Keratinocyte (primary cell): ENCODE data around the gene RECK. TPM values are rescaled to one million over a fixed set of nuclear protein-coding genes. Genes with fewer than 3 reads are reported as not detected.

Experiments used
- DNase-seq: peaks from one replicate; pipeline ENCODE4 v3.0.0-alpha.2; 2011; ENCODE audit warnings: low read depth, missing footprints, low spot score
- FAIRE-seq: peaks from 2 replicates; lab custom pipeline; 2011; peaks lifted over from hg19 to GRCh38; lab: Jason Lieb, UNC
- H2AFZ ChIP-seq: 2 replicates; pipeline ENCODE4 v1.6.0; 2012; ENCODE audit warnings: low read length, control low read depth, inconsistent platforms; ENCODE audit not compliant: control insufficient read depth
- H3K27ac ChIP-seq: 2 replicates; pipeline ENCODE4 v1.5.1; 2011; ENCODE audit warnings: low read length; ENCODE audit not compliant: control insufficient read depth, insufficient read depth
- H3K27me3 ChIP-seq: 3 replicates; pipeline ENCODE4 v1.6.0; 2011; ENCODE audit warnings: low read length; ENCODE audit not compliant: control insufficient read depth, insufficient read depth; ENCODE audit errors: extremely low read depth
- H3K36me3 ChIP-seq, 2 experiments: 2 replicates in 1 of 2; 3 replicates in 1 of 2; pipeline ENCODE4 v1.5.1; 2011; ENCODE audit warnings: low read length in 2 of 2, mild to moderate bottlenecking in 1 of 2; ENCODE audit not compliant: control insufficient read depth in 2 of 2, insufficient read depth in 2 of 2; ENCODE audit errors: extremely low read depth in 1 of 2
- H3K4me1 ChIP-seq: 3 replicates; pipeline ENCODE4 v1.5.1; 2011; ENCODE audit warnings: low read length; ENCODE audit not compliant: control insufficient read depth, insufficient read depth; ENCODE audit errors: extremely low read depth
- H3K4me2 ChIP-seq: 3 replicates; pipeline ENCODE4 v1.6.0; 2011; ENCODE audit warnings: low read depth, low read length; ENCODE audit not compliant: control insufficient read depth, insufficient read depth; ENCODE audit errors: extremely low read depth
- H3K4me3 ChIP-seq, 3 experiments: fragments of 200-600 bp in 1 of 3; sonication (generic) in 1 of 3; 2 replicates in 2 of 3; 3 replicates in 1 of 3; pipeline ENCODE4 v1.5.1; 2011 to 2016; ENCODE audit warnings: low read length in 3 of 3, mild to moderate bottlenecking in 3 of 3, control low read depth in 2 of 3, inconsistent platforms in 1 of 3, low read depth in 1 of 3, mixed read lengths in 1 of 3, mixed run types in 1 of 3, moderate library complexity in 1 of 3; ENCODE audit not compliant: control insufficient read depth in 2 of 3, insufficient read depth in 2 of 3; ENCODE audit errors: extremely low read depth in 1 of 3
- H3K79me2 ChIP-seq: 2 replicates; pipeline ENCODE4 v1.6.0; 2012; ENCODE audit warnings: low read length; ENCODE audit not compliant: control insufficient read depth, insufficient read depth
- H3K9ac ChIP-seq: 3 replicates; pipeline ENCODE4 v1.6.0; 2011; ENCODE audit warnings: low read length; ENCODE audit not compliant: control insufficient read depth, insufficient read depth; ENCODE audit errors: extremely low read depth
- H3K9me1 ChIP-seq: 3 replicates; pipeline ENCODE4 v1.6.0; 2011; ENCODE audit warnings: low read length; ENCODE audit not compliant: control insufficient read depth, insufficient read depth; ENCODE audit errors: extremely low read depth
- H3K9me3 ChIP-seq: 2 replicates; pipeline ENCODE4 v1.5.1; 2012; ENCODE audit warnings: low read depth, low read length; ENCODE audit not compliant: control insufficient read depth
- H4K20me1 ChIP-seq: 3 replicates; pipeline ENCODE4 v1.6.0; 2011; ENCODE audit warnings: low read length; ENCODE audit not compliant: control insufficient read depth, insufficient read depth; ENCODE audit errors: extremely low read depth
- EZH2 ChIP-seq: IDR thresholded peaks from one replicate; pipeline ENCODE4 v1.6.1; 2012; ENCODE audit warnings: inconsistent platforms, mild to moderate bottlenecking, low read length, moderate library complexity
- dilution Hi-C: fragments of 300-500 bp; cut with MboI; formaldehyde crosslinking; loops from one replicate; pipeline ENCODE4 v1.7.0; 2020; ENCODE audit warnings: low sequenced_read_pairs; ENCODE audit not compliant: extremely low pct_ligation_motif_present
- polyA plus RNA-seq, 5 experiments: library from polyadenylated mRNA; depleted of rRNA in 3 of 5; stranded (reverse) in 3 of 5; stranded (forward) in 1 of 5; unstranded in 1 of 5; fragments of >200 nt; gene quantifications; 1 replicate in 1 of 5; 2 replicates in 3 of 5; 3 replicates in 1 of 5; pipeline versions ENCODE4 v1.2.1 to v1.2.3, GENCODE V29; 2011 to 2012; ENCODE audit warnings: missing spikeins in 2 of 5, low read depth in 1 of 5, low replicate concordance in 1 of 5
- TF ChIP-seq, protein P1 (sequence below), 3 experiments: IDR thresholded peaks in 1 of 3; conservative IDR thresholded peaks in 1 of 3; optimal IDR thresholded peaks in 1 of 3; 2 replicates in 2 of 3; 3 replicates in 1 of 3; pipeline versions ENCODE3 to v1.5.1; 2011; ENCODE audit warnings: low read length in 3 of 3, mild to moderate bottlenecking in 3 of 3, moderate library complexity in 2 of 3, control low read depth in 1 of 3, inconsistent platforms in 1 of 3; ENCODE audit not compliant: insufficient read depth in 2 of 3; ENCODE audit errors: extremely low read depth in 1 of 3

RECK gene
- polyA plus RNA-seq, 1 donor (not counting 4 experiments of a cell fraction or from before 2014, with no cell fraction given) = 4.6 TPM

- H2AFZ ChIP-seq = no peak overlapping the region
- no peaks in the 10 kb centered on the region for H3K79me2 ChIP-seq
- H3K4me3 ChIP-seq = no peak overlapping the region
- H3K4me2 ChIP-seq = no peak overlapping the region
- TF ChIP-seq EZH2 = no peak
- TF ChIP-seq, protein P1, sequence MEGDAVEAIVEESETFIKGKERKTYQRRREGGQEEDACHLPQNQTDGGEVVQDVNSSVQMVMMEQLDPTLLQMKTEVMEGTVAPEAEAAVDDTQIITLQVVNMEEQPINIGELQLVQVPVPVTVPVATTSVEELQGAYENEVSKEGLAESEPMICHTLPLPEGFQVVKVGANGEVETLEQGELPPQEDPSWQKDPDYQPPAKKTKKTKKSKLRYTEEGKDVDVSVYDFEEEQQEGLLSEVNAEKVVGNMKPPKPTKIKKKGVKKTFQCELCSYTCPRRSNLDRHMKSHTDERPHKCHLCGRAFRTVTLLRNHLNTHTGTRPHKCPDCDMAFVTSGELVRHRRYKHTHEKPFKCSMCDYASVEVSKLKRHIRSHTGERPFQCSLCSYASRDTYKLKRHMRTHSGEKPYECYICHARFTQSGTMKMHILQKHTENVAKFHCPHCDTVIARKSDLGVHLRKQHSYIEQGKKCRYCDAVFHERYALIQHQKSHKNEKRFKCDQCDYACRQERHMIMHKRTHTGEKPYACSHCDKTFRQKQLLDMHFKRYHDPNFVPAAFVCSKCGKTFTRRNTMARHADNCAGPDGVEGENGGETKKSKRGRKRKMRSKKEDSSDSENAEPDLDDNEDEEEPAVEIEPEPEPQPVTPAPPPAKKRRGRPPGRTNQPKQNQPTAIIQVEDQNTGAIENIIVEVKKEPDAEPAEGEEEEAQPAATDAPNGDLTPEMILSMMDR (optimal IDR thresholded peaks at IDR 0.05 in 1 of 3, IDR thresholded peaks at IDR 0.05 in 1 of 3, conservative IDR thresholded peaks at IDR 0.05 in 1 of 3; ENCODE audit: extremely low read depth in 1 of 3, insufficient read depth in 2 of 3, low read length in 3 of 3) = no peak
- H4K20me1 ChIP-seq = no peaks in the 10 kb centered on the region
- FAIRE-seq (no peak), DNase-seq (no peak)
- H3K27ac ChIP-seq = no peak overlapping the region
- H3K9me1 ChIP-seq = no peaks in the 10 kb centered on the region
- peaks cover 25% of the 10 kb centered on the region for H3K27me3 ChIP-seq
- no peaks in the 10 kb centered on the region for H3K36me3 ChIP-seq
- no peaks in the 10 kb centered on the region for H3K9me3 ChIP-seq
- peaks cover 12% of the 10 kb centered on the region for H3K4me1 ChIP-seq
- no peak overlapping the region for H3K9ac ChIP-seq
- dilution Hi-C loops = no loop called here
These were observed 98.2 kb downstream of the RECK start for GRCh38 chr9:36134761-36135505.

DNA sequence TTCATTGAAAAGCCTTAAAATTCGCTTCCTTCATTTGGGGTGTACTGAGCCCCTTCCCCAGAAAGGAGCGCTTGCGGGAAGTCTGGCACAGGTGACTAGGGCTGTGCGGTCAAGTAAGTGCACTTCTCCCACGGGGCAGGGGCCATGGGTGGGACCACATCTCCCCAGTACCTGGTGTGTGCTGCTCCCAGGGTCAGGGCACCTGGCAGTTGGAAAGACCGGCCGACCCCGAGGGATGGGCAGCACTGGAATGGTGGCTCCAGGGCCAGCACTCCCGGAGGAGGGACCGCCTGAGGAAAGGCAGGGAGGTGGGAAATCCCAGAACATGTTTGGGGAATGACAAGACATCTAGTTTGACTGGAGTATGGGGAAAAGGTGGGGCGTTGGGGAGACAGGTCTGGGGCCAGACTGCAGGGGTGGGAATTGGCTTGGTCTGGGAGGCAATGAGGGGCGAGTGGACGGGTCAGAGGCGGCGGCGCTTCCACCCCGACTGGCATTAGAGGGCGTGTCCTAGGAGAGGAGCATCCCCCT lies 99.1 kb downstream of the RECK start:
- Histone ChIP-seq H3K9ac (peak overlapping the region; percentile 49), H3K4me3 (peak overlapping the region; percentile 43 to 72 (median 67)), H3K9me3 (no peaks in the 10 kb centered on the region), H4K20me1 (no peaks in the 10 kb centered on the region), H2AFZ (peak overlapping the region; percentile 41), H3K4me2 (peak overlapping the region; percentile 73), H3K27ac (no peak overlapping the region), H3K79me2 (no peaks in the 10 kb centered on the region), H3K9me1 (no peaks in the 10 kb centered on the region), H3K36me3 (no peaks in the 10 kb centered on the region), H3K4me1 (peaks cover 12% of the 10 kb centered on the region), H3K27me3 (peaks cover 25% of the 10 kb centered on the region)
- FAIRE-seq = no peak
- TF ChIP-seq, protein P1 (optimal IDR thresholded peaks at IDR 0.05 in 1 of 3, IDR thresholded peaks at IDR 0.05 in 1 of 3, conservative IDR thresholded peaks at IDR 0.05 in 1 of 3; ENCODE audit: extremely low read depth in 1 of 3, insufficient read depth in 2 of 3, low read length in 3 of 3) = no peak
- TF ChIP-seq EZH2 = no peak
- DNase-seq = no peak
- dilution Hi-C loops = no loop called here
